GM21360 (cell line): ENCODE measurements around the gene NUDT2.
A peak's percentile ranks its signal among the peaks of the same experiment; 100 is the strongest.

Experiments used
- ATAC-seq: cut with Tn5 transposase; IDR thresholded peaks from one replicate; pipeline ENCODE4 v1.9.1; 2021; ENCODE audit warnings: mild to moderate bottlenecking, moderate library complexity; ENCODE audit not compliant: unreplicated experiment

Gene NUDT2

GRCh38 chr9:34370335-34370969 is 41.1 kb downstream of the NUDT2 start:
- ATAC-seq = no peak

GRCh38 chr9:34370970-34371880 is 41.9 kb downstream of the NUDT2 start:
- ATAC-seq = no peak

- no peak for ATAC-seq
These were observed 42.6 kb downstream of the NUDT2 start for GRCh38 chr9:34371886-34372466.

- no peak for ATAC-seq
These were observed 43.2 kb downstream of the NUDT2 start for GRCh38 chr9:34372467-34373011.

- ATAC-seq = no peak
These were observed 44.4 kb downstream of the NUDT2 start for GRCh38 chr9:34373749-34374148.

- ATAC-seq = no peak
These were observed 45.0 kb downstream of the NUDT2 start for GRCh38 chr9:34374339-34374738.

- ATAC-seq = no peak
These were observed 45.7 kb downstream of the NUDT2 start for GRCh38 chr9:34374905-34375552.

- peak; percentile 14 for ATAC-seq
These were observed 46.7 kb downstream of the NUDT2 start for GRCh38 chr9:34375901-34376595.

GRCh38 chr9:34376596-34377403 is 47.4 kb downstream of the NUDT2 start, which contains the start of gene MYORG:
TSS of gene MYORG (minus strand) at chr9:34376898. CDS start at chr9:34372943, 3,955 bp downstream.
- ATAC-seq = peak; percentile 80

- no peak for ATAC-seq
These were observed 48.0 kb downstream of the NUDT2 start for GRCh38 chr9:34377404-34377746.

- ATAC-seq = no peak
These were observed 49.1 kb downstream of the NUDT2 start for GRCh38 chr9:34378376-34379060.

- no peak for ATAC-seq
These were observed 50.1 kb downstream of the NUDT2 start for GRCh38 chr9:34379334-34380033.

- no peak for ATAC-seq
These were observed 50.7 kb downstream of the NUDT2 start for GRCh38 chr9:34380034-34380510.

GRCh38 chr9:34380511-34381315 is 51.3 kb downstream of the NUDT2 start:
- no peak for ATAC-seq

GRCh38 chr9:34381323-34381722 is 52.0 kb downstream of the NUDT2 start:
- no peak for ATAC-seq

- ATAC-seq = no peak
These were observed 52.7 kb downstream of the NUDT2 start for GRCh38 chr9:34382054-34382453.

GRCh38 chr9:34382879-34383278 is 53.5 kb downstream of the NUDT2 start:
- ATAC-seq = no peak
